ENCODE measurements around the gene BARHL1.

- TF ChIP-seq EZH2 (IDR thresholded peaks at IDR 0.05; ENCODE audit: low read length, missing control alignments) (no peak), CTCF (conservative IDR thresholded peaks at IDR 0.05 in 1 of 2, IDR thresholded peaks at IDR 0.05 in 1 of 2; ENCODE audit: low read depth in 1 of 2, low read length in 2 of 2) (no peak)
Observed at GRCh38 chr9:132628746-132629145, 46.3 kb downstream of the BARHL1 start.

All from fibroblast of lung (primary cell).